Measurements from ENCODE around the gene OSBPL3. TPM values are rescaled to one million over a fixed set of nuclear protein-coding genes. Genes with fewer than 3 reads are reported as not detected.
A peak's percentile ranks its signal among the peaks of the same experiment; 100 is the strongest.

Gene OSBPL3
- total and polyA plus RNA-seq, 2 experiments from 2014 or later, result 21.8 to 25.8 TPM

DNA sequence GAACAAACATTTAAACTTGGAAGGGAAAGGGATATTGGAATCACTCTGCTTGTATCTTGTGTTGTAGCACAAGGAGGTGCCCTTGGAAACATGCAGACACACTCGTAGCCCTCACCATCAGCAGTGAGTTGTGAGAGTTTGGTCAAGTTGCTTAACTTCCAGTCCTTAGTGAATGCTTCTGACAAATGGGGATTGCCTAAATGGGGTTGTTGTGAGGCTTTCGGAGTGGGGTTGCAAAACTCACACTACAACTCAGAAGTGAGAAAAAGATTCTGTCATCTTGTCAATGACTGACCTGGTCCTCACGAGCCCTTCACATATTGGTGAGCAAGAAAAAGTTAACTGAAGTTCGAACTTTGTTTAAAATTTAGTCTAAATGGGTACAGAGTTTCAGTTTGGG is 193.7 kb downstream of the OSBPL3 start:
- DNase-seq, result peak; percentile 57
- Histone ChIP-seq H3K4me2 (ENCODE audit: unreplicated experiment) (peak overlapping the region; percentile 58), H3K79me2 (ENCODE audit: insufficient read depth) (no peaks in the 10 kb centered on the region), H3F3A (ENCODE audit: insufficient read depth) (peaks cover 13% of the 10 kb centered on the region; the same call in 1 of the 2 replicates), H2AFZ (peak overlapping the region; percentile 78), H3K9me3 (ENCODE audit: low read depth) (no peaks in the 10 kb centered on the region), H3K9me2 (ENCODE audit: insufficient read depth) (no peaks in the 10 kb centered on the region), H3K4me3 (no peak overlapping the region), H3K4me1 (ENCODE audit: insufficient read depth) (peaks cover 16% of the 10 kb centered on the region), H3K9ac (peak overlapping the region; percentile 79), H3K36me3 (ENCODE audit: low read depth) (no peaks in the 10 kb centered on the region), H4K20me1 (ENCODE audit: insufficient read depth) (no peaks in the 10 kb centered on the region), H3K27me3 (replicated peaks; ENCODE audit: insufficient read depth) (no peaks in the 10 kb centered on the region), H3K27ac (peak overlapping the region; percentile 98)
- in situ Hi-C loops (cut with MboI), result no loop called here
- WGBS, 2 experiments (ENCODE audit: low coverage in 1 of 2, low lambda C conversion rate in 2 of 2, missing lambda C conversion rate in 2 of 2), result 29 to 31% methylated on average over 4 of the region's 4 CpGs
- TF ChIP-seq EZH2 (IDR thresholded peaks at IDR 0.05; ENCODE audit: insufficient read depth, poor library complexity, severe bottlenecking) (no peak), EZH2phosphoT487 (IDR thresholded peaks at IDR 0.05; ENCODE audit: insufficient read depth, low read depth) (no peak)

DNA sequence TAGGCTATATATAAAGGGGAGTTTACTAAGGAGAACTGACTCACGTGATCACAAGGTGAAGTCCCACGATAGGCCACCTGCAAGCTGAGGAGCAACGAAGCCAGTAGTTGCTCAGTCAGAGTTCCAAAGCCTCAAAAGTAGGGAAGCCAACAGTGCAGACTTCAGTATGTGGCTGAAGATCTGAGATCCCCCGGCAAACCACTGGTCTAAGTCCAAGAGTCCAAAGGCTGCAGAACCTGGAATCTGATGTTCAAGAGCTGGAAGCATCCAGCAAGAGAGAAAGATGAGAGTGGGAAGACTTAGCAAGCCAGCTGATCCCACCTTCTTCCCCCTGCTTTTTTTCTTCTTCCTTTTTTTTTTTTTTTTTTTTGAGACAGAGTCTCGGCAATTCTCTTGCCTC is 195.7 kb downstream of the OSBPL3 start:
- Histone ChIP-seq H3K36me3 (ENCODE audit: low read depth) (no peaks in the 10 kb centered on the region), H4K20me1 (ENCODE audit: insufficient read depth) (no peaks in the 10 kb centered on the region), H2AFZ (no peak overlapping the region), H3K4me2 (ENCODE audit: unreplicated experiment) (no peak overlapping the region), H3K9me3 (ENCODE audit: low read depth) (no peaks in the 10 kb centered on the region), H3K9ac (no peak overlapping the region), H3K4me1 (ENCODE audit: insufficient read depth) (peaks cover 23% of the 10 kb centered on the region), H3K27ac (no peak overlapping the region), H3K79me2 (ENCODE audit: insufficient read depth) (no peaks in the 10 kb centered on the region), H3K4me3 (no peak overlapping the region), H3K9me2 (ENCODE audit: insufficient read depth) (no peaks in the 10 kb centered on the region), H3K27me3 (replicated peaks; ENCODE audit: insufficient read depth) (no peaks in the 10 kb centered on the region), H3F3A (ENCODE audit: insufficient read depth) (peaks cover 28% of the 10 kb centered on the region)
- TF ChIP-seq EZH2phosphoT487 (IDR thresholded peaks at IDR 0.05; ENCODE audit: insufficient read depth, low read depth) (no peak), EZH2 (IDR thresholded peaks at IDR 0.05; ENCODE audit: insufficient read depth, poor library complexity, severe bottlenecking) (no peak)
- DNase-seq, result no peak
- in situ Hi-C loops (cut with MboI), result no loop called here
- 80 to 83% methylated on average over 4 to 5 of the region's 5 CpGs for WGBS, 2 experiments (ENCODE audit: low coverage in 1 of 2, low lambda C conversion rate in 2 of 2, missing lambda C conversion rate in 2 of 2)

DNA sequence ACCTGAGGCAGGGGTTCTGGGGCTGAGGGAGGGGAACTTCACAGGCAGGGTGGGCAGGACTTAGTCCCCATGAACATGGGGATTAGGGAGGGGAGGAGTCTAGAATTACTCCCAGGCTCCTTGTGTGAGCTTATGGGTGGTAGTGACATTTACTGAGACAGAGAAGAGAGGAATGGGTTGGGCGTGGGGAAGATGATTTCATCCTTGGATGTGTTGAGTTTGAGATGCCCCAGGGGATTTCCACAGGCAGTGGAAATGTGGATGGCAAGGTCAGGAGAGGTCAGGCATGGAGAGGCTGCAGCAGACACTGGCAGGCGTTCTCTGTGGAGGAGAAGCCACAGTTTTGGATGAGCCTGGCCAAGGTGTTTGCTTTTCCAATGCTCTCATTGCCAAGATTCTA is 196.3 kb downstream of the OSBPL3 start:
- in situ Hi-C loops (cut with MboI), result no loop called here
- Histone ChIP-seq H3K27me3 (replicated peaks; ENCODE audit: insufficient read depth) (no peaks in the 10 kb centered on the region), H3K4me1 (ENCODE audit: insufficient read depth) (peaks cover 26% of the 10 kb centered on the region), H3K9me3 (ENCODE audit: low read depth) (no peaks in the 10 kb centered on the region), H3K27ac (no peak overlapping the region), H3K4me2 (ENCODE audit: unreplicated experiment) (no peak overlapping the region), H3K4me3 (no peak overlapping the region), H3K79me2 (ENCODE audit: insufficient read depth) (no peaks in the 10 kb centered on the region), H2AFZ (no peak overlapping the region), H3F3A (ENCODE audit: insufficient read depth) (peaks cover 31% of the 10 kb centered on the region), H3K9ac (no peak overlapping the region), H3K36me3 (ENCODE audit: low read depth) (no peaks in the 10 kb centered on the region), H3K9me2 (ENCODE audit: insufficient read depth) (no peaks in the 10 kb centered on the region), H4K20me1 (ENCODE audit: insufficient read depth) (no peaks in the 10 kb centered on the region)
- TF ChIP-seq EZH2phosphoT487 (IDR thresholded peaks at IDR 0.05; ENCODE audit: insufficient read depth, low read depth), result no peak
- no peak for TF ChIP-seq EZH2 (IDR thresholded peaks at IDR 0.05; ENCODE audit: insufficient read depth, poor library complexity, severe bottlenecking)
- peak; percentile 24 for DNase-seq
- 46 to 56% methylated on average over 2 of the region's 2 CpGs for WGBS, 2 experiments (ENCODE audit: low coverage in 1 of 2, low lambda C conversion rate in 2 of 2, missing lambda C conversion rate in 2 of 2)

DNA sequence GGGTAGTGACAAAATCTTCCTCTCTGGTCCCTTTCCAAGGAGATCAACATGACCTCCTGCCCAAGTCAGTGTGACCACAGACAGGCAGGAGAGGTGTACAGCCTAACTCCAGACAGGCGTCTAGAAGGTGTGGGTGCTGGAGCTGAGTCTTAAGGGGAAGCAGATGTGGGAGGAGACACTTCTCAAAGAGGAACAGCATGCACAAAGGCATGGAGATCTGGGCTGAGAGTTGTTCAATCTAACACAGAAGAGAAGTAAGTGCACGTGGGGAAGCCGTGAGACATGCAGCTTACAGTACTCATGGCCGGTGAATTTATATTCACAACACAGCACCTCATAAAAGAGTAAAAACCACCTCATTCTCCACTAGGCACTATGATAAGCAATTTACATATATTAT is 198.9 kb downstream of the OSBPL3 start:
- H3K79me2 ChIP-seq (ENCODE audit: insufficient read depth), result no peaks in the 10 kb centered on the region
- no peak overlapping the region for H3K4me2 ChIP-seq (ENCODE audit: unreplicated experiment)
- no peak for TF ChIP-seq EZH2 (IDR thresholded peaks at IDR 0.05; ENCODE audit: insufficient read depth, poor library complexity, severe bottlenecking)
- no peak for TF ChIP-seq EZH2phosphoT487 (IDR thresholded peaks at IDR 0.05; ENCODE audit: insufficient read depth, low read depth)
- H3K27me3 ChIP-seq (replicated peaks; ENCODE audit: insufficient read depth), result no peaks in the 10 kb centered on the region
- H2AFZ ChIP-seq, result no peak overlapping the region
- no peaks in the 10 kb centered on the region for H3K9me3 ChIP-seq (ENCODE audit: low read depth)
- no peak overlapping the region for H3K9ac ChIP-seq
- peaks cover 20% of the 10 kb centered on the region for H3F3A ChIP-seq (ENCODE audit: insufficient read depth)
- no peaks in the 10 kb centered on the region for H4K20me1 ChIP-seq (ENCODE audit: insufficient read depth)
- no peak overlapping the region for H3K4me3 ChIP-seq
- H3K4me1 ChIP-seq (ENCODE audit: insufficient read depth), result peaks cover 25% of the 10 kb centered on the region
- H3K27ac ChIP-seq, result no peak overlapping the region
- DNase-seq, result no peak
- no peaks in the 10 kb centered on the region for H3K9me2 ChIP-seq (ENCODE audit: insufficient read depth)
- no peaks in the 10 kb centered on the region for H3K36me3 ChIP-seq (ENCODE audit: low read depth)
- WGBS, 2 experiments (ENCODE audit: low coverage in 1 of 2, low lambda C conversion rate in 2 of 2, missing lambda C conversion rate in 2 of 2), result 86 to 88% methylated on average over 4 of the region's 4 CpGs
- in situ Hi-C loops (cut with MboI), result no loop called here

DNA sequence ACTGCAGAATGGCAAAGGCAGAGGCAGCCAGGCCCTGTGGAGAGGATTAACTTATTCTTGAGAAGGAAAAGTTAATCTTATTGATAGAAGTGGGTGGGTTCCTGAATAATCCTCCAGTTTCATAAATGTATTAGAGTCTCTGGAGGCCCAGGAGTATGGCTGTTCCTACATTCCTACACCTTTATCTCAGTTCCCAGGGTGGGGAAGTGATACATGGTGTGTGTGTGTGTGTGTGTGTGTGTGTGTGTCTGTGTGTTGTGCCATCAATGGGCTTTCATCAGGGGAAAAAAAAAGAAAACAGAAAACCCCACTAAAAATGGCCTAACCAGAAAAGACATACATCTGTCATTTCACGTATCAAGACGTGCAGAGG is 200.7 kb downstream of the OSBPL3 start:
- Histone ChIP-seq H3K4me1 (ENCODE audit: insufficient read depth) (peaks cover 31% of the 10 kb centered on the region), H3K36me3 (ENCODE audit: low read depth) (no peaks in the 10 kb centered on the region), H3K27ac (peak overlapping the region; percentile 92), H3K79me2 (ENCODE audit: insufficient read depth) (no peaks in the 10 kb centered on the region), H3K9me3 (ENCODE audit: low read depth) (no peaks in the 10 kb centered on the region), H4K20me1 (ENCODE audit: insufficient read depth) (no peaks in the 10 kb centered on the region), H3K4me2 (ENCODE audit: unreplicated experiment) (no peak overlapping the region), H3K9ac (peak overlapping the region; percentile 71), H2AFZ (no peak overlapping the region), H3K9me2 (ENCODE audit: insufficient read depth) (no peaks in the 10 kb centered on the region), H3K4me3 (no peak overlapping the region), H3K27me3 (replicated peaks; ENCODE audit: insufficient read depth) (no peaks in the 10 kb centered on the region), H3F3A (ENCODE audit: insufficient read depth) (peaks cover 18% of the 10 kb centered on the region)
- 37 to 52% methylated on average over 2 of the region's 2 CpGs for WGBS, 2 experiments (ENCODE audit: low coverage in 1 of 2, low lambda C conversion rate in 2 of 2, missing lambda C conversion rate in 2 of 2)
- in situ Hi-C loops (cut with MboI), result no loop called here
- DNase-seq, result no peak
- TF ChIP-seq EZH2phosphoT487 (IDR thresholded peaks at IDR 0.05; ENCODE audit: insufficient read depth, low read depth), result no peak
- no peak for TF ChIP-seq EZH2 (IDR thresholded peaks at IDR 0.05; ENCODE audit: insufficient read depth, poor library complexity, severe bottlenecking)

Data from GM23248 (cell line).